HepG2 (cell line): ENCODE measurements around the gene MREG. TPM values are rescaled to one million over a fixed set of nuclear protein-coding genes. Genes with fewer than 3 reads are reported as not detected.
A peak's percentile ranks its signal among the peaks of the same experiment; 100 is the strongest.

Source experiments
- ATAC-seq: fragments of 200-7000 bp; cut with Tn5 transposase; 3 replicates; pipeline ENCODE4 v1.9.1; 2020; ENCODE audit warnings: mild to moderate bottlenecking, moderate library complexity
- BruUV-seq: library from RNA; stranded (reverse); fragments of 400-500 nt; replicated peaks from 2 replicates; lab custom pipeline; 2021; lab: Mats Ljungman, UMichigan
- CTCF ChIA-PET: fragments of 300-600 bp; formaldehyde crosslinking; extraction: SDS; loops from one replicate; lab custom pipeline; 2021; ENCODE audit warnings: low total read pairs, inconsistent platforms, low intra/inter-chr PET ratio; lab: Yijun Ruan, JAX
- POLR2A ChIA-PET: fragments of 350-600 bp; sonication (Branson Sonifier 250); formaldehyde crosslinking; loops from one replicate; lab custom pipeline; 2020; ENCODE audit warnings: antibody characterized with exemption, inconsistent platforms; lab: Yijun Ruan, JAX
- DNase-seq: peaks from one replicate; pipeline ENCODE4 v3.0.0-alpha.2; 2015; ENCODE audit warnings: low spot score
- FAIRE-seq: peaks from 3 replicates; lab custom pipeline; 2011; peaks lifted over from hg19 to GRCh38; lab: Jason Lieb, UNC
- H2AFZ ChIP-seq: one replicate; pipeline ENCODE4 v1.6.1; 2011; ENCODE audit warnings: low read length, inconsistent platforms
- H3K27ac ChIP-seq: fragments of 300-600 bp; 3 replicates; pipeline ENCODE4 v1.8.0; 2011; ENCODE audit warnings: mixed run types, mild to moderate bottlenecking, mixed read lengths, low read length, inconsistent platforms; ENCODE audit not compliant: insufficient read depth; ENCODE audit errors: extremely low read length
- H3K27me3 ChIP-seq, 2 experiments: fragments of 200-600 bp in 1 of 2; 2 replicates in 1 of 2; 3 replicates in 1 of 2; pipeline versions ENCODE4 v1.6.0 to v1.8.0; 2011; ENCODE audit warnings: low read length in 2 of 2, mild to moderate bottlenecking in 2 of 2, moderate library complexity in 2 of 2, inconsistent platforms in 1 of 2; ENCODE audit not compliant: insufficient read depth in 2 of 2, control insufficient read depth in 1 of 2
- H3K36me3 ChIP-seq, 2 experiments: fragments of 200-600 bp in 1 of 2; replicated peaks in 1 of 2; 2 replicates in 1 of 2; 3 replicates in 1 of 2; pipeline versions ENCODE4 v1.5.1 to v1.8.0; 2011; ENCODE audit warnings: low read length in 2 of 2, inconsistent platforms in 1 of 2; ENCODE audit not compliant: insufficient read depth in 2 of 2, control insufficient read depth in 1 of 2
- H3K4me1 ChIP-seq: 2 replicates; pipeline ENCODE4 v1.5.1; 2012; ENCODE audit warnings: low read length, inconsistent platforms; ENCODE audit not compliant: insufficient read depth
- H3K4me2 ChIP-seq: 2 replicates; pipeline ENCODE4 v1.6.0; 2011; ENCODE audit warnings: low read depth, low read length, inconsistent platforms
- H3K4me3 ChIP-seq, 3 experiments: fragments of 200-600 bp in 1 of 3; sonication (generic), shearing (Covaris generic) in 1 of 3; replicated peaks in 1 of 3; 2 replicates each; pipeline ENCODE4 v1.5.1; 2011 to 2016; ENCODE audit warnings: low read length in 3 of 3, inconsistent platforms in 2 of 3, low read depth in 2 of 3, mild to moderate bottlenecking in 2 of 3, control low read depth in 1 of 3, mixed read lengths in 1 of 3; ENCODE audit not compliant: insufficient read depth in 1 of 3
- H3K79me2 ChIP-seq: one replicate; pipeline ENCODE4 v1.6.1; 2011; ENCODE audit warnings: low read length, inconsistent platforms; ENCODE audit not compliant: insufficient read depth
- H3K9ac ChIP-seq: 2 replicates; pipeline ENCODE4 v1.6.0; 2011; ENCODE audit warnings: mild to moderate bottlenecking, low read depth, low read length, inconsistent platforms; ENCODE audit not compliant: insufficient read depth
- H3K9me3 ChIP-seq: 2 replicates; pipeline ENCODE4 v1.5.1; 2012; ENCODE audit warnings: mild to moderate bottlenecking, low read length
- H4K20me1 ChIP-seq: 2 replicates; pipeline ENCODE4 v1.6.0; 2011; ENCODE audit warnings: inconsistent platforms, mild to moderate bottlenecking, low read length, moderate library complexity; ENCODE audit not compliant: insufficient read depth
- CREB1 ChIP-seq, 2 experiments: fragments of 450-650 bp in 1 of 2; IDR thresholded peaks; 2 replicates each; pipeline ENCODE4 v1.6.1; 2016 to 2017; ENCODE audit warnings: control low read depth in 1 of 2, mild to moderate bottlenecking in 1 of 2, missing compliant biosample characterization in 1 of 2, missing genetic modification characterization in 1 of 2
- CTCF ChIP-seq: sonication (generic); formaldehyde crosslinking; IDR thresholded peaks from 2 replicates; pipeline ENCODE4 v1.5.0; 2020; ENCODE audit warnings: mild to moderate bottlenecking, missing genetic modification reagents, moderate library complexity
- DNMT3B ChIP-seq: conservative IDR thresholded peaks from 2 replicates; pipeline ENCODE4 v1.6.1; 2016; ENCODE audit warnings: missing biosample characterization, control low read depth
- FOXO1 ChIP-seq: sonication (generic); formaldehyde crosslinking; IDR thresholded peaks from 2 replicates; pipeline ENCODE4 v1.4.0; 2020; ENCODE audit warnings: missing genetic modification reagents
- RORA ChIP-seq: sonication (generic); formaldehyde crosslinking; IDR thresholded peaks from 2 replicates; pipeline ENCODE4 v1.5.0; 2020; ENCODE audit warnings: mild to moderate bottlenecking, missing genetic modification reagents, moderate library complexity
- STAG1 ChIP-seq: sonication (generic); formaldehyde crosslinking; IDR thresholded peaks from 2 replicates; pipeline ENCODE4 v1.4.0; 2020; ENCODE audit warnings: missing genetic modification reagents
- ZFY ChIP-seq: sonication (generic); formaldehyde crosslinking; IDR thresholded peaks from 2 replicates; pipeline ENCODE4 v1.4.0; 2020; ENCODE audit warnings: missing genetic modification reagents
- ZNF572 ChIP-seq: sonication (generic); formaldehyde crosslinking; IDR thresholded peaks from 2 replicates; pipeline ENCODE4 v1.5.1; 2020; ENCODE audit warnings: mild to moderate bottlenecking, missing genetic modification reagents
- WGBS: methylation state at CpG from one replicate; pipeline ENCODE4 v1.1.6; 2017; ENCODE audit warnings: low lambda C conversion rate; 5-methylcytosine and 5-hydroxymethylcytosine counted together
- in situ Hi-C: cut with HindIII; loops from 2 replicates; pipeline ENCODE4 v1.10.0; 2017; ENCODE audit warnings: low pct_unique_long_range_greater_than_20kb; ENCODE audit not compliant: extremely low pct_ligation_motif_present
- intact Hi-C: fragments of 100-400 bp; cut with micrococcal nuclease; formaldehyde crosslinking; loops from one replicate; pipeline ENCODE4 v1.10.0; 2022; ENCODE audit not compliant: unreplicated experiment
- polyA plus RNA-seq, 8 experiments: library from polyadenylated mRNA; depleted of rRNA in 3 of 8; stranded (reverse) in 7 of 8; unstranded in 1 of 8; fragments of >200 nt; fragmentation: Illumina TruSeq in 4 of 8; extraction: Trizol in 4 of 8; gene quantifications; 2 replicates each; pipeline versions ENCODE4 v1.2.1 to v1.2.3, GENCODE V29; 2011 to 2016; ENCODE audit warnings: low read depth in 4 of 8, missing spikeins in 1 of 8, mixed read lengths in 1 of 8; ENCODE audit not compliant: insufficient read depth in 1 of 8
- total RNA-seq, 5 experiments: library from RNA; depleted of rRNA; stranded (reverse); fragments of >200 nt; fragmentation: Illumina TruSeq; extraction: Trizol; gene quantifications; 2 replicates each; pipeline ENCODE4 v1.2.3, GENCODE V29; 2016; ENCODE audit warnings: low read depth in 1 of 5

Gene MREG
- total and polyA plus RNA-seq, 2 of the 13 experiments (the other 11 are each of a cell fraction or from before 2014, with no cell fraction given), result 7.5 to 23.3 TPM

GRCh38 chr2:216008387-216008786 is 5.0 kb downstream of the MREG start:
- FAIRE-seq (no peak), ATAC-seq (no peak), DNase-seq (no peak)
- intact Hi-C loops, result no loop called here
- ChIA-PET POLR2A (interaction anchor here (1.2 kb wide), 1 partner anchor 20 kb away, joined by 4 read pairs; no protein-coding TSS in a partner anchor), CTCF (no interaction called here)
- in situ Hi-C loops, result no loop called here
- no peaks in the 10 kb centered on the region for H3K27me3 ChIP-seq
- H3K4me3 ChIP-seq, result no peak overlapping the region
- H3K4me1 ChIP-seq, result peaks cover 31% of the 10 kb centered on the region
- no peak overlapping the region for H2AFZ ChIP-seq
- TF ChIP-seq STAG1 (CRISPR knock-in tag) (peak; percentile 29; the same call in 1 of the 2 replicates), ZFY (CRISPR knock-in tag) (no peak), FOXO1 (CRISPR knock-in tag) (no peak), DNMT3B (CRISPR knock-in tag) (no peak), CTCF (peak; percentile 22; the same call in 1 of the 2 replicates), CREB1 (IDR thresholded peaks at IDR 0.05) (no peak), CREB1 (CRISPR knock-in tag; IDR thresholded peaks at IDR 0.05) (no peak), ZNF572 (CRISPR knock-in tag) (no peak), RORA (CRISPR knock-in tag) (no peak)
- H3K9ac ChIP-seq, result no peak overlapping the region
- BruUV-seq, result no TSS peak
- H3K79me2 ChIP-seq, result peaks cover 54% of the 10 kb centered on the region
- H3K4me2 ChIP-seq, result no peak overlapping the region
- H3K36me3 ChIP-seq, result peaks cover 3 to 4% of the 10 kb centered on the region in 2 experiments; a peak in 3 of 5 replicates
- 89% methylated on average over 3 of the region's 3 CpGs for WGBS
- H4K20me1 ChIP-seq, result peaks cover 2% of the 10 kb centered on the region; the same call in 1 of the 2 replicates
- no peaks in the 10 kb centered on the region for H3K9me3 ChIP-seq
- H3K27ac ChIP-seq, result no peak overlapping the region
